Prostate gland (tissue), 2 donors: ENCODE data around the gene FCRL4.

Source experiments
- CTCF ChIP-seq, 4 experiments: fragments of 200-600 bp in 2 of 4; fragments of 450-650 bp in 2 of 4; sonication (generic) in 2 of 4; IDR thresholded peaks; 1 replicate in 3 of 4; 2 replicates in 1 of 4; pipeline ENCODE4 v1.5.1; 2016 to 2019; ENCODE audit warnings: antibody characterized with exemption in 4 of 4, mild to moderate bottlenecking in 2 of 4, moderate library complexity in 2 of 4
- POLR2A ChIP-seq: fragments of 450-650 bp; IDR thresholded peaks from one replicate; pipeline ENCODE4 v1.6.1; 2016; ENCODE audit warnings: antibody characterized with exemption, mild to moderate bottlenecking

- TF ChIP-seq CTCF (IDR thresholded peaks at IDR 0.05) (no peak), POLR2A (no peak)
These were observed 74.0 kb downstream of the FCRL4 start for GRCh38 chr1:157523774-157524493.
